ENCODE results near the gene THEM5. TPM values are rescaled to one million over a fixed set of nuclear protein-coding genes. Genes with fewer than 3 reads are reported as not detected.

Gene THEM5
- total RNA-seq, 1 donor from 2014 or later = not detected

DNA sequence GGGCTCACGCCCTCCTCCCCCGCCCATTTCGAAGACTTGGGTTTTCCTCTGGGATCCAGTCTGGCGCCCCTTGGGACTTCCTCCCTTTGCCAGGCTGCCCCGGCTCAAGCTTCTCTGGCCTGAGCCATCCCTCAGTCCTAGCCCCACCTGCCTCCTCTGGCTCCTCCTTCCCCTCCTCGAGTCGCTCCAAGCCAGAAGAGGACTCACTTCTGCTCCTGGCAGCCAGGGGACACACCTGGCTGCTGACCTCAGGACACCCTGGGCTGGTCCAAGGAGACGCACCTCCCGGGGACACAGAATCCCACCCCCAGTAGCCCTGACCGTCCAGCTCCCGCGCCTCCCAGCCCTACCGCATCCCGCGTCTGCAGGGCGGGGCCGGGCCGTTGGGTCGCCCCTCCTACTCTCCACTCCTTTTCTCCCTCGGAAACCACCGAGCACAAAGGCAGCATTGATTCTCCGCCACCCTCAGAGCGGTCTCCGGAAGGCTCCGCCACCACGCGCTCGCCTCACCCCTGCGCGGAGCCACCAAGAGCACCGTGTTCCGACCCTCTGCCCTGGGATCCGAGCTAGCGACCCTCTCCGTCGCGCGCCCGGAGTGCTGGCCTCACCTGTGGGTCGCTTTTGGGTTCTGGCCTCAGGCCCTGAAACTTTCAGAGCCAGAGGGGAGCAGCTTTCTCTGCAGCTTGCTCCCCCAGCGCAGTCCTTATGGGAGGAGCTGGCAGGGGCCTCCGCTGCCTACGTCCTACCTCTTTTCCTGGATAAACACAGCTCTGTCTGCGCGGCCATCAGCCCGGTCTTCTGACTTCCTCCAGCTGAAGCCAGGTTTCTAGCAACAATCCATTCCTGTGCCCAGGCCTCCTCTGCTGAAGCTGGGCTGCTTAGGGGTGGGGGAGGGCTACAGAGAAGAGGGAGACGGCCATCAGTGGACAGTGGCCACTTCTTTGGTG, 13.8 kb downstream of the THEM5 start, which contains the start of gene C2CD4D:
Gene C2CD4D (minus strand): TSS at position 364 of the 947 bp plus-strand sequence. CDS start 831 bp downstream, outside the sequence.
- H3K9me3 ChIP-seq = no peaks in the 10 kb centered on the region
- ATAC-seq (peak; percentile 61), DNase-seq (peak; percentile 73)
- intact Hi-C loops (cut with DNase I) = no loop called here
- H3K27ac ChIP-seq = peak within 1 kb of the TSS; percentile 72
- TF ChIP-seq, protein P1, sequence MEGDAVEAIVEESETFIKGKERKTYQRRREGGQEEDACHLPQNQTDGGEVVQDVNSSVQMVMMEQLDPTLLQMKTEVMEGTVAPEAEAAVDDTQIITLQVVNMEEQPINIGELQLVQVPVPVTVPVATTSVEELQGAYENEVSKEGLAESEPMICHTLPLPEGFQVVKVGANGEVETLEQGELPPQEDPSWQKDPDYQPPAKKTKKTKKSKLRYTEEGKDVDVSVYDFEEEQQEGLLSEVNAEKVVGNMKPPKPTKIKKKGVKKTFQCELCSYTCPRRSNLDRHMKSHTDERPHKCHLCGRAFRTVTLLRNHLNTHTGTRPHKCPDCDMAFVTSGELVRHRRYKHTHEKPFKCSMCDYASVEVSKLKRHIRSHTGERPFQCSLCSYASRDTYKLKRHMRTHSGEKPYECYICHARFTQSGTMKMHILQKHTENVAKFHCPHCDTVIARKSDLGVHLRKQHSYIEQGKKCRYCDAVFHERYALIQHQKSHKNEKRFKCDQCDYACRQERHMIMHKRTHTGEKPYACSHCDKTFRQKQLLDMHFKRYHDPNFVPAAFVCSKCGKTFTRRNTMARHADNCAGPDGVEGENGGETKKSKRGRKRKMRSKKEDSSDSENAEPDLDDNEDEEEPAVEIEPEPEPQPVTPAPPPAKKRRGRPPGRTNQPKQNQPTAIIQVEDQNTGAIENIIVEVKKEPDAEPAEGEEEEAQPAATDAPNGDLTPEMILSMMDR (IDR thresholded peaks at IDR 0.05) = no peak
- no peaks in the 10 kb centered on the region for H3K36me3 ChIP-seq
- peak within 1 kb of the TSS; percentile 48 for H3K4me3 ChIP-seq
- H3K4me1 ChIP-seq = peaks cover 19% of the 10 kb centered on the region
- peaks cover 26% of the 10 kb centered on the region for H3K27me3 ChIP-seq

DNA sequence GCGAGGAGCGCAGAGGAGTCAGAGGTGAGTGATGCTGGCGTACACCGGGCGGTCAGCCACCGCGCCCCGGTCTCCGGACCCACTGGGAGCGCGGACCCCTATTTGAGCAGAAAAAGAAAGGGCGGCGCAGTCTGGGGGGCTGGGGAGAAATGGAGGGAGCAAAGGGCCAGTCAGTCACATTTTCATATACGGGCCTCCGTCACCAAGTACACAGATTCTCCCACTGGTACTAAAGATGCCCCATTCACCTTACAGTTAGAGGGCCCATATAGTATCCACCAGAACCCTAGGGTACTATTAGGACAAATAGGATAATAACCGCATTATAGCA, 14.5 kb downstream of the THEM5 start:
- TF ChIP-seq, protein P1 (IDR thresholded peaks at IDR 0.05) = no peak
- H3K4me3 ChIP-seq = peak overlapping the region; percentile 48
- intact Hi-C loops (cut with DNase I) = no loop called here
- H3K27ac ChIP-seq = no peak overlapping the region
- no peaks in the 10 kb centered on the region for H3K36me3 ChIP-seq
- peaks cover 26% of the 10 kb centered on the region for H3K27me3 ChIP-seq
- H3K4me1 ChIP-seq = peaks cover 19% of the 10 kb centered on the region
- DNase-seq = no peak
- no peak for ATAC-seq
- H3K9me3 ChIP-seq = no peaks in the 10 kb centered on the region

DNA sequence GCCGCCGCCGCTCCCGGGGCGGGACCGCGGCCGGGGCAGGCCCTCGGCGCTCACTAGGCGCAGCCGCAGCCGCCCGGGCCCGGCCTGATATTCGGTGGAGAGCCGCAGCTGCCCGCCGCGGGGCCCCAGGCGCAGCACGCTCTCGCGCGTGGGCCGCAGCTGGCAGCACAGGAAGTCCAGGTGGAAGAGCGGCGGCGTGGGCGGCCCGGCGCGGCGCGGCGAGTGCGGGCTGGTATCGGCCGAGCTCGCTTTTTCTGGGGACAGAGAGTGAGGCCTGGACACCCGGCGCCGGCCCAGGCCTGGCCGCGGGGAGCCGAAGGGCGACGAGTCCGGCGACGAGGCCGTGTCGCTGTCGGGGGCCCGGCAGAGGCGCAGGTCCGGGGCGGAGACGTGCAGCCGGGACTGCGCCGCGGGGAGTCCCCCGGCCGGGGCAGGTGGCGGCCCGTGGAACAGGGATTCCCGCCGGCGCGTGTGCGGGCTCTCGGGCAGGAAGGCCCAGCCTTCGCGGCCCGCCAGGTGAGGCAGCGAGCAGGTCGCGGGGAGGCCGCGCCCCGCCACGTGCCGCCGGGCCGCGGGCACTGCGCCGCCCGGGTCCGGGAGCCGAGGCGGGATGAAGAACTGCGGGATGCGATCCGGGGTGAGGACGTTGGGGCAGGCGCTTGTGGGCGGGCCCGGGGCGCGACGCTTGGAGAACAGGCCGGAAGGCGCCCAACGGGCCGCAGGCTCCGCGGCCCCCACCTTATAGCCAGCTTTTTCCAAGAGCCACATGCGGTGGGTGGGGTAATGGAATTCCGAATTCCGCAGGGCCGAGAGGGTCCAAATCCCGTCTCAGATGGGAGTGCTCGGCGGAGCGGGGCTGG, 15.1 kb downstream of the THEM5 start:
- peak overlapping the region; percentile 17 for H3K27ac ChIP-seq
- H3K27me3 ChIP-seq = peaks cover 26% of the 10 kb centered on the region
- H3K36me3 ChIP-seq = no peaks in the 10 kb centered on the region
- peaks cover 19% of the 10 kb centered on the region for H3K4me1 ChIP-seq
- TF ChIP-seq, protein P1 (IDR thresholded peaks at IDR 0.05) = no peak
- peak; percentile 34 for ATAC-seq
- peak; percentile 68 for DNase-seq
- no peaks in the 10 kb centered on the region for H3K9me3 ChIP-seq
- peak overlapping the region; percentile 48 for H3K4me3 ChIP-seq
- intact Hi-C loops (cut with DNase I) = no loop called here

DNA sequence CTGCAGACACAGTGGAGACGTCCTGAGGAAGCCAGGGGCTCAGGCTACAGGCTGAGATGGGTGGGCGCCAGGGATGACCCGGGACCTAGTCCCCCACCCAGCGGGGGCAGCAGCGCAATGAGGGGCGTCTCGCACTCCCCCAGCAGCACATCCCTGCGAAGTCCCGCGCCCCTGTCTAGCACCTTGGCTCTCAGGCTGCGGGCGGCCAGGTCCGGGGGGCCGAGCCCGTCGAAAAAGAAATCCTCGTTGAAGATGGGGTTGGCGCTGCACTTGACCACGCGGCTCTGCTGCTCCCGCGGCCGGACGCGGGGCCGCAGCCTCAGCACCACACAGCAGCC, 15.7 kb downstream of the THEM5 start:
- H3K4me3 ChIP-seq = peak overlapping the region; percentile 48
- H3K36me3 ChIP-seq = no peaks in the 10 kb centered on the region
- TF ChIP-seq, protein P1 (IDR thresholded peaks at IDR 0.05) = no peak
- intact Hi-C loops (cut with DNase I) = no loop called here
- no peak for ATAC-seq
- peak; percentile 65 for DNase-seq
- peaks cover 26% of the 10 kb centered on the region for H3K27me3 ChIP-seq
- H3K4me1 ChIP-seq = peaks cover 19% of the 10 kb centered on the region
- no peaks in the 10 kb centered on the region for H3K9me3 ChIP-seq
- H3K27ac ChIP-seq = no peak overlapping the region

DNA sequence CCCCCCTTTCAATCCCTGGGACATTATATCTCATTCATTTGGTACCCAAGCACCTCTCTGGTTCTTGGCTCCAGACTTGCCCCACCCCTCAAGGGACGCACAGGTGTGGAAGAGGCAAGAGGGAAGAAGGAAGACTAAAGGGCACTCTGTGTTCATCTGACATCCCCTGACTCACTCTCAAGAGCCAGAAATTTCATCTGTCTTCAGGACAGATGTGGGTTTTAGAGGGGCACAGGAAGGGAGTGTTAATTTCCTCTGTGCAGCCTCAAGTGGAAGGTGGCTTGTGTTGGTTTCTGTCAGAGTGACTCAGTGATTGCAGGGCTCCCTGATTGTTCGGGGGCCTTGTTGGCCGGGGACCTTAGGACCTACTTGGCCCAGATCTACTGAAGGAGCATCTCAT, 16.3 kb downstream of the THEM5 start:
- peaks cover 26% of the 10 kb centered on the region for H3K27me3 ChIP-seq
- H3K9me3 ChIP-seq = no peaks in the 10 kb centered on the region
- peaks cover 19% of the 10 kb centered on the region for H3K4me1 ChIP-seq
- DNase-seq (no peak), ATAC-seq (no peak)
- H3K4me3 ChIP-seq = no peak overlapping the region
- TF ChIP-seq, protein P1 (IDR thresholded peaks at IDR 0.05) = no peak
- intact Hi-C loops (cut with DNase I) = no loop called here
- H3K27ac ChIP-seq = no peak overlapping the region
- no peaks in the 10 kb centered on the region for H3K36me3 ChIP-seq

Measured in upper lobe of right lung (tissue), 1 donor.